ENCODE measurements around the gene HPCA.

GRCh38 chr1:32872192-32872460, 14.2 kb upstream of the HPCA start:
- no peak for TF ChIP-seq POLR2A (IDR thresholded peaks at IDR 0.05)
- no peak for TF ChIP-seq CTCF (IDR thresholded peaks at IDR 0.05)
